WTC11 (cell line): Measurements from ENCODE around the gene TCF7L2. TPM values are rescaled to one million over a fixed set of nuclear protein-coding genes. Genes with fewer than 3 reads are reported as not detected.

ENCODE experiments used
- ATAC-seq: fragments of 200-7000 bp; cut with Tn5 transposase; 2 replicates; pipeline ENCODE4 v1.10.0; 2021; ENCODE audit warnings: mild to moderate bottlenecking, moderate library complexity
- CTCF ChIA-PET: fragments of 300-600 bp; sonication (Branson Sonifier 250); formaldehyde crosslinking; loops from one replicate; lab custom pipeline; 2021; ENCODE audit warnings: antibody characterized with exemption; lab: Charles Lee
- POLR2A ChIA-PET: fragments of 350-600 bp; sonication (Branson Sonifier 250); formaldehyde crosslinking; loops from one replicate; lab custom pipeline; 2021; ENCODE audit warnings: antibody characterized with exemption; lab: Charles Lee
- DNase-seq: peaks from one replicate; pipeline ENCODE4 v3.0.0; 2021; ENCODE audit warnings: low spot score
- H3K27ac Mint-ChIP-seq: 2 replicates; pipeline ENCODE4 v1.8.0; 2021; ENCODE audit warnings: mixed read lengths
- H3K27me3 Mint-ChIP-seq: 2 replicates; pipeline ENCODE4 v1.8.0; 2021; ENCODE audit warnings: low read depth, mild to moderate bottlenecking, moderate library complexity, mixed read lengths
- H3K36me3 Mint-ChIP-seq: 2 replicates; pipeline ENCODE4 v1.8.0; 2021; ENCODE audit warnings: mixed read lengths
- H3K4me1 Mint-ChIP-seq: 2 replicates; pipeline ENCODE4 v1.8.0; 2022; ENCODE audit warnings: mixed read lengths
- H3K4me3 Mint-ChIP-seq: 2 replicates; pipeline ENCODE4 v1.8.0; 2021; ENCODE audit warnings: mild to moderate bottlenecking, moderate library complexity, mixed read lengths
- H3K9me3 Mint-ChIP-seq: 2 replicates; pipeline ENCODE4 v1.8.0; 2021; ENCODE audit warnings: mixed read lengths
- ATF1 ChIP-seq: sonication (generic); formaldehyde crosslinking; IDR thresholded peaks from 2 replicates; pipeline ENCODE4 v1.8.1; 2023; ENCODE audit warnings: mild to moderate bottlenecking, moderate library complexity, missing genetic modification reagents
- CREB1 ChIP-seq: sonication (generic); formaldehyde crosslinking; IDR thresholded peaks from 2 replicates; pipeline ENCODE4 v1.8.0; 2023; ENCODE audit warnings: mild to moderate bottlenecking, missing genetic modification reagents
- FOXP1 ChIP-seq: sonication (generic); formaldehyde crosslinking; IDR thresholded peaks from 2 replicates; pipeline ENCODE4 v1.8.0; 2022; ENCODE audit warnings: missing genetic modification reagents, mild to moderate bottlenecking, moderate library complexity, borderline replicate concordance
- MYBL2 ChIP-seq: sonication (generic); formaldehyde crosslinking; IDR thresholded peaks from 2 replicates; pipeline ENCODE4 v1.8.1; 2023; ENCODE audit warnings: mild to moderate bottlenecking, moderate library complexity, missing genetic modification reagents
- NFYB ChIP-seq: sonication (generic); formaldehyde crosslinking; conservative IDR thresholded peaks from 2 replicates; pipeline ENCODE4 v1.8.0; 2022; ENCODE audit warnings: low read depth, missing genetic modification reagents
- OVOL2 ChIP-seq: fragments of 250-450 bp; sonication (Bioruptor Pico); IDR thresholded peaks from 2 replicates; pipeline ENCODE4 v1.9.0; 2021; ENCODE audit warnings: mild to moderate bottlenecking, borderline replicate concordance
- SP1 ChIP-seq: sonication (generic); formaldehyde crosslinking; conservative IDR thresholded peaks from 2 replicates; pipeline ENCODE4 v1.8.1; 2022; ENCODE audit warnings: missing genetic modification reagents
- ZNF423 ChIP-seq: fragments of 250-450 bp; sonication (Bioruptor Pico); IDR thresholded peaks from 2 replicates; pipeline ENCODE4 v2.1.2; 2022; ENCODE audit warnings: mild to moderate bottlenecking, moderate library complexity
- total RNA-seq: library from RNA; stranded (reverse); gene quantifications from 3 replicates; pipeline ENCODE4 v1.2.3, GENCODE V29; 2021
- TF ChIP-seq, protein P1 (sequence below): sonication (generic); formaldehyde crosslinking; conservative IDR thresholded peaks from 2 replicates; pipeline ENCODE4 v1.8.1; 2023; ENCODE audit warnings: mild to moderate bottlenecking, low read depth, missing genetic modification reagents, moderate library complexity
- TF ChIP-seq, protein P2 (sequence below): sonication (generic); formaldehyde crosslinking; IDR thresholded peaks from 2 replicates; pipeline ENCODE4 v1.8.1; 2023; ENCODE audit warnings: mild to moderate bottlenecking, missing genetic modification reagents
- TF ChIP-seq, protein P3 (sequence below): sonication (generic); formaldehyde crosslinking; IDR thresholded peaks from 2 replicates; pipeline ENCODE4 v1.8.1; 2022; ENCODE audit warnings: missing genetic modification reagents, borderline replicate concordance
- TF ChIP-seq, protein P4 (sequence below): sonication (generic); formaldehyde crosslinking; IDR thresholded peaks from 2 replicates; pipeline ENCODE4 v1.8.0; 2022; ENCODE audit warnings: mild to moderate bottlenecking, missing genetic modification reagents
- TF ChIP-seq, protein P5 (sequence below): sonication (generic); formaldehyde crosslinking; IDR thresholded peaks from 2 replicates; pipeline ENCODE4 v1.8.0; 2023; ENCODE audit warnings: mild to moderate bottlenecking, missing genetic modification reagents
- TF ChIP-seq, protein P6 (sequence below): fragments of 250-450 bp; sonication (Bioruptor Pico); conservative IDR thresholded peaks from 2 replicates; pipeline ENCODE4 v1.9.0; 2021; ENCODE audit warnings: mild to moderate bottlenecking
- TF ChIP-seq, protein P7 (sequence below): fragments of 250-450 bp; sonication (Bioruptor Pico); IDR thresholded peaks from 2 replicates; pipeline ENCODE4 v1.9.0; 2021; ENCODE audit warnings: mild to moderate bottlenecking, borderline replicate concordance

TCF7L2 gene
- total RNA-seq, 1 experiment from 2014 or later: 44.5 TPM

DNA sequence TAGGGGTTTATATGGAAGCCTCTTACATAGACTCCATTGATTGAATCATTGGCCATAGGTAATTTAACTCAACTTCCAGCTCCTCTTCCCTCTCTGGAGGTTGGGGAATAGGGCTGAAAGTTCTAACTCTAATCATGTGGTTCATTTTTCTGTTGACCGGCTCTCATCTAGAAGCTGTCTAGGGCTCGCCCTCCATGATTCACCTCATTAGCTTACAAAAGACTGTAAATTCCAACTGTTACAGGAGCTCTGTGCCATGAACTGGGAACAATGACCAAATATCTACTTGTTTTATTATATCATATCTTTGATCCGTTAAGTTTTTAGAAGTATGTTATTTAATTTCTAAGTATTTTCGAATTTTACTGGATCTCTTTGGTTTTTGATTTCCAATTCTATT lies 263.0 kb downstream of the TCF7L2 start:
- Mint-ChIP-seq H3K27ac (no peak overlapping the region), H3K4me1 (no peaks in the 10 kb centered on the region; the same call in 1 of the 2 replicates), H3K4me3 (no peak overlapping the region), H3K36me3 (peaks cover 1% of the 10 kb centered on the region; the same call in 1 of the 2 replicates)
- POLR2A ChIA-PET: no interaction called here
- ATAC-seq: no peak
- no peak for DNase-seq
- CTCF ChIA-PET: interaction anchor here (1.7 kb wide), 1 partner anchor 172 kb away, joined by 8 read pairs; no protein-coding TSS in a partner anchor
- TF ChIP-seq, protein P1, sequence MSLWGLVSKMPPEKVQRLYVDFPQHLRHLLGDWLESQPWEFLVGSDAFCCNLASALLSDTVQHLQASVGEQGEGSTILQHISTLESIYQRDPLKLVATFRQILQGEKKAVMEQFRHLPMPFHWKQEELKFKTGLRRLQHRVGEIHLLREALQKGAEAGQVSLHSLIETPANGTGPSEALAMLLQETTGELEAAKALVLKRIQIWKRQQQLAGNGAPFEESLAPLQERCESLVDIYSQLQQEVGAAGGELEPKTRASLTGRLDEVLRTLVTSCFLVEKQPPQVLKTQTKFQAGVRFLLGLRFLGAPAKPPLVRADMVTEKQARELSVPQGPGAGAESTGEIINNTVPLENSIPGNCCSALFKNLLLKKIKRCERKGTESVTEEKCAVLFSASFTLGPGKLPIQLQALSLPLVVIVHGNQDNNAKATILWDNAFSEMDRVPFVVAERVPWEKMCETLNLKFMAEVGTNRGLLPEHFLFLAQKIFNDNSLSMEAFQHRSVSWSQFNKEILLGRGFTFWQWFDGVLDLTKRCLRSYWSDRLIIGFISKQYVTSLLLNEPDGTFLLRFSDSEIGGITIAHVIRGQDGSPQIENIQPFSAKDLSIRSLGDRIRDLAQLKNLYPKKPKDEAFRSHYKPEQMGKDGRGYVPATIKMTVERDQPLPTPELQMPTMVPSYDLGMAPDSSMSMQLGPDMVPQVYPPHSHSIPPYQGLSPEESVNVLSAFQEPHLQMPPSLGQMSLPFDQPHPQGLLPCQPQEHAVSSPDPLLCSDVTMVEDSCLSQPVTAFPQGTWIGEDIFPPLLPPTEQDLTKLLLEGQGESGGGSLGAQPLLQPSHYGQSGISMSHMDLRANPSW (CRISPR knock-in tag): no peak
- TF ChIP-seq NFYB (CRISPR knock-in tag): no peak
- TF ChIP-seq, protein P2, sequence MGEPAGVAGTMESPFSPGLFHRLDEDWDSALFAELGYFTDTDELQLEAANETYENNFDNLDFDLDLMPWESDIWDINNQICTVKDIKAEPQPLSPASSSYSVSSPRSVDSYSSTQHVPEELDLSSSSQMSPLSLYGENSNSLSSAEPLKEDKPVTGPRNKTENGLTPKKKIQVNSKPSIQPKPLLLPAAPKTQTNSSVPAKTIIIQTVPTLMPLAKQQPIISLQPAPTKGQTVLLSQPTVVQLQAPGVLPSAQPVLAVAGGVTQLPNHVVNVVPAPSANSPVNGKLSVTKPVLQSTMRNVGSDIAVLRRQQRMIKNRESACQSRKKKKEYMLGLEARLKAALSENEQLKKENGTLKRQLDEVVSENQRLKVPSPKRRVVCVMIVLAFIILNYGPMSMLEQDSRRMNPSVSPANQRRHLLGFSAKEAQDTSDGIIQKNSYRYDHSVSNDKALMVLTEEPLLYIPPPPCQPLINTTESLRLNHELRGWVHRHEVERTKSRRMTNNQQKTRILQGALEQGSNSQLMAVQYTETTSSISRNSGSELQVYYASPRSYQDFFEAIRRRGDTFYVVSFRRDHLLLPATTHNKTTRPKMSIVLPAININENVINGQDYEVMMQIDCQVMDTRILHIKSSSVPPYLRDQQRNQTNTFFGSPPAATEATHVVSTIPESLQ (CRISPR knock-in tag): no peak
- no peak for TF ChIP-seq FOXP1
- no peak for TF ChIP-seq CREB1 (CRISPR knock-in tag)
- TF ChIP-seq, protein P3, sequence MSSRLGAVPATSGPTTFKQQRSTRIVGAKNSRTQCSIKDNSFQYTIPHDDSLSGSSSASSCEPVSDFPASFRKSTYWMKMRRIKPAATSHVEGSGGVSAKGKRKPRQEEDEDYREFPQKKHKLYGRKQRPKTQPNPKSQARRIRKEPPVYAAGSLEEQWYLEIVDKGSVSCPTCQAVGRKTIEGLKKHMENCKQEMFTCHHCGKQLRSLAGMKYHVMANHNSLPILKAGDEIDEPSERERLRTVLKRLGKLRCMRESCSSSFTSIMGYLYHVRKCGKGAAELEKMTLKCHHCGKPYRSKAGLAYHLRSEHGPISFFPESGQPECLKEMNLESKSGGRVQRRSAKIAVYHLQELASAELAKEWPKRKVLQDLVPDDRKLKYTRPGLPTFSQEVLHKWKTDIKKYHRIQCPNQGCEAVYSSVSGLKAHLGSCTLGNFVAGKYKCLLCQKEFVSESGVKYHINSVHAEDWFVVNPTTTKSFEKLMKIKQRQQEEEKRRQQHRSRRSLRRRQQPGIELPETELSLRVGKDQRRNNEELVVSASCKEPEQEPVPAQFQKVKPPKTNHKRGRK (CRISPR knock-in tag): no peak
- TF ChIP-seq ZNF423 (CRISPR knock-in tag): no peak
- no peak for TF ChIP-seq ATF1 (CRISPR knock-in tag)
- TF ChIP-seq, protein P4, sequence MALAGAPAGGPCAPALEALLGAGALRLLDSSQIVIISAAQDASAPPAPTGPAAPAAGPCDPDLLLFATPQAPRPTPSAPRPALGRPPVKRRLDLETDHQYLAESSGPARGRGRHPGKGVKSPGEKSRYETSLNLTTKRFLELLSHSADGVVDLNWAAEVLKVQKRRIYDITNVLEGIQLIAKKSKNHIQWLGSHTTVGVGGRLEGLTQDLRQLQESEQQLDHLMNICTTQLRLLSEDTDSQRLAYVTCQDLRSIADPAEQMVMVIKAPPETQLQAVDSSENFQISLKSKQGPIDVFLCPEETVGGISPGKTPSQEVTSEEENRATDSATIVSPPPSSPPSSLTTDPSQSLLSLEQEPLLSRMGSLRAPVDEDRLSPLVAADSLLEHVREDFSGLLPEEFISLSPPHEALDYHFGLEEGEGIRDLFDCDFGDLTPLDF (CRISPR knock-in tag): no peak
- TF ChIP-seq, protein P5, sequence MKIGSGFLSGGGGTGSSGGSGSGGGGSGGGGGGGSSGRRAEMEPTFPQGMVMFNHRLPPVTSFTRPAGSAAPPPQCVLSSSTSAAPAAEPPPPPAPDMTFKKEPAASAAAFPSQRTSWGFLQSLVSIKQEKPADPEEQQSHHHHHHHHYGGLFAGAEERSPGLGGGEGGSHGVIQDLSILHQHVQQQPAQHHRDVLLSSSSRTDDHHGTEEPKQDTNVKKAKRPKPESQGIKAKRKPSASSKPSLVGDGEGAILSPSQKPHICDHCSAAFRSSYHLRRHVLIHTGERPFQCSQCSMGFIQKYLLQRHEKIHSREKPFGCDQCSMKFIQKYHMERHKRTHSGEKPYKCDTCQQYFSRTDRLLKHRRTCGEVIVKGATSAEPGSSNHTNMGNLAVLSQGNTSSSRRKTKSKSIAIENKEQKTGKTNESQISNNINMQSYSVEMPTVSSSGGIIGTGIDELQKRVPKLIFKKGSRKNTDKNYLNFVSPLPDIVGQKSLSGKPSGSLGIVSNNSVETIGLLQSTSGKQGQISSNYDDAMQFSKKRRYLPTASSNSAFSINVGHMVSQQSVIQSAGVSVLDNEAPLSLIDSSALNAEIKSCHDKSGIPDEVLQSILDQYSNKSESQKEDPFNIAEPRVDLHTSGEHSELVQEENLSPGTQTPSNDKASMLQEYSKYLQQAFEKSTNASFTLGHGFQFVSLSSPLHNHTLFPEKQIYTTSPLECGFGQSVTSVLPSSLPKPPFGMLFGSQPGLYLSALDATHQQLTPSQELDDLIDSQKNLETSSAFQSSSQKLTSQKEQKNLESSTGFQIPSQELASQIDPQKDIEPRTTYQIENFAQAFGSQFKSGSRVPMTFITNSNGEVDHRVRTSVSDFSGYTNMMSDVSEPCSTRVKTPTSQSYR: no peak
- TF ChIP-seq, protein P6, sequence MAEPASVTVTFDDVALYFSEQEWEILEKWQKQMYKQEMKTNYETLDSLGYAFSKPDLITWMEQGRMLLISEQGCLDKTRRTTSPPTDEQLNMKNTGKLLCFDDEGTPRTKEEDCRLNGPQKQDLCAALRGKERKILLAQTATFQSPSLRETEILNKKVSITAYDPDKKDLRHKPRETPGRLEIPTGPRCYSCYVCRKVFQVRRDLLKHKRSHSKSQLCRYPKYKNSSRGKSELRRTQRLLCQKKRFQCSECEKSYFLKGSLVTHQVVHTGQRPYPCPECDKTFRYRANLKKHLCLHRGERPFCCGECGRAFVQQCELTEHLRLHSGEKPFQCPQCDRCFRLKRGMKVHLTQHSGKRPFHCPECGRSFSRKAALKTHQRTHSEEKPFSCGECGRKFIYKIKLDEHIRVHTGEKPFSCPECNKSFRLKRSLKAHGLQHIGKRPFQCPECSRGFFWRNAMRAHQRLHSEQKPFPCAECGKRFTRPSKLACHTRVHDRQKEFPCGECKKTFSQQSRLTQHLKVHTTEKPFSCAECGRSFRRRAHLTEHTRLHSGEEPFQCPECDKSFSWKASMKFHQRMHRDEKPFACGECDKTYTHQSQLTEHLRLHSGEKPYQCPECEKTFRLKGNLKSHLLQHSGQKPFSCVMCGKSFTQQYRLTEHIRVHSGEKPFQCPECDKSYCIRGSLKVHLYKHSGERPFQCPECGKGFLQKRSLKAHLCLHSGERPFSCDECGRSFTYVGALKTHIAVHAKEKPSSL (CRISPR knock-in tag): no peak
- TF ChIP-seq MYBL2 (CRISPR knock-in tag): no peak
- TF ChIP-seq, protein P7, sequence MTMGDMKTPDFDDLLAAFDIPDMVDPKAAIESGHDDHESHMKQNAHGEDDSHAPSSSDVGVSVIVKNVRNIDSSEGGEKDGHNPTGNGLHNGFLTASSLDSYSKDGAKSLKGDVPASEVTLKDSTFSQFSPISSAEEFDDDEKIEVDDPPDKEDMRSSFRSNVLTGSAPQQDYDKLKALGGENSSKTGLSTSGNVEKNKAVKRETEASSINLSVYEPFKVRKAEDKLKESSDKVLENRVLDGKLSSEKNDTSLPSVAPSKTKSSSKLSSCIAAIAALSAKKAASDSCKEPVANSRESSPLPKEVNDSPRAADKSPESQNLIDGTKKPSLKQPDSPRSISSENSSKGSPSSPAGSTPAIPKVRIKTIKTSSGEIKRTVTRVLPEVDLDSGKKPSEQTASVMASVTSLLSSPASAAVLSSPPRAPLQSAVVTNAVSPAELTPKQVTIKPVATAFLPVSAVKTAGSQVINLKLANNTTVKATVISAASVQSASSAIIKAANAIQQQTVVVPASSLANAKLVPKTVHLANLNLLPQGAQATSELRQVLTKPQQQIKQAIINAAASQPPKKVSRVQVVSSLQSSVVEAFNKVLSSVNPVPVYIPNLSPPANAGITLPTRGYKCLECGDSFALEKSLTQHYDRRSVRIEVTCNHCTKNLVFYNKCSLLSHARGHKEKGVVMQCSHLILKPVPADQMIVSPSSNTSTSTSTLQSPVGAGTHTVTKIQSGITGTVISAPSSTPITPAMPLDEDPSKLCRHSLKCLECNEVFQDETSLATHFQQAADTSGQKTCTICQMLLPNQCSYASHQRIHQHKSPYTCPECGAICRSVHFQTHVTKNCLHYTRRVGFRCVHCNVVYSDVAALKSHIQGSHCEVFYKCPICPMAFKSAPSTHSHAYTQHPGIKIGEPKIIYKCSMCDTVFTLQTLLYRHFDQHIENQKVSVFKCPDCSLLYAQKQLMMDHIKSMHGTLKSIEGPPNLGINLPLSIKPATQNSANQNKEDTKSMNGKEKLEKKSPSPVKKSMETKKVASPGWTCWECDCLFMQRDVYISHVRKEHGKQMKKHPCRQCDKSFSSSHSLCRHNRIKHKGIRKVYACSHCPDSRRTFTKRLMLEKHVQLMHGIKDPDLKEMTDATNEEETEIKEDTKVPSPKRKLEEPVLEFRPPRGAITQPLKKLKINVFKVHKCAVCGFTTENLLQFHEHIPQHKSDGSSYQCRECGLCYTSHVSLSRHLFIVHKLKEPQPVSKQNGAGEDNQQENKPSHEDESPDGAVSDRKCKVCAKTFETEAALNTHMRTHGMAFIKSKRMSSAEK (CRISPR knock-in tag): no peak
- no peak for TF ChIP-seq OVOL2 (CRISPR knock-in tag)
- no peak for TF ChIP-seq SP1 (CRISPR knock-in tag)
- TF ChIP-seq, all 79 proteins: peak for 0
- H3K27me3 Mint-ChIP-seq: no peaks in the 10 kb centered on the region; the same call in 1 of the 2 replicates
- peaks cover 18% of the 10 kb centered on the region for H3K9me3 Mint-ChIP-seq
